SK-N-MC (cell line): ENCODE measurements around the gene XPO6.

Experiments
- EZH2 ChIP-seq: fragments of 200-600 bp; sonication (generic); IDR thresholded peaks from one replicate; pipeline ENCODE4 v1.6.1; 2017; ENCODE audit warnings: antibody characterized with exemption
- FOXP2 ChIP-seq: optimal IDR thresholded peaks from 2 replicates; pipeline ENCODE3; 2011; ENCODE audit warnings: mild to moderate bottlenecking, moderate library complexity; ENCODE audit not compliant: insufficient read depth; ENCODE audit errors: extremely low read length, control extremely low read depth
- POLR2AphosphoS5 ChIP-seq: IDR thresholded peaks from 2 replicates; pipeline ENCODE4 v1.6.1; 2012; ENCODE audit warnings: mild to moderate bottlenecking, low read depth, low read length, borderline replicate concordance

- no peak for TF ChIP-seq POLR2AphosphoS5
- TF ChIP-seq EZH2 = no peak
- TF ChIP-seq FOXP2 = no peak
Observed at GRCh38 chr16:28093385-28093725, 118.4 kb downstream of the XPO6 start.
